Kidney (tissue), 2 donors: Measurements from ENCODE around the gene ZMPSTE24. TPM values are rescaled to one million over a fixed set of nuclear protein-coding genes. Genes with fewer than 3 reads are reported as not detected.

Experiments used
- polyA plus RNA-seq: library from polyadenylated mRNA; stranded (reverse); fragments of 350-450 nt; fragmentation: Illumina TruSeq; extraction: RNeasy Lipid Tissue Mini Kit (QIAGEN cat#74804); gene quantifications from one replicate; pipeline ENCODE4 v1.2.3, GENCODE V29; 2014; ENCODE audit warnings: low read depth, low replicate concordance; ENCODE audit not compliant: insufficient read depth
- total RNA-seq: library from RNA; stranded (reverse); fragmentation: NEBNext Ultra II Directional; extraction: Animal tissue kit (Norgen Biotek cat#: 25700); gene quantifications from one replicate; pipeline ENCODE4 v1.2.1, GENCODE V29; 2021
- donor health status: DM: yes; HTN: yes; CAD: no.

Gene ZMPSTE24
- total and polyA plus RNA-seq, 2 donors from 2014 or later, result 31.2 to 42.6 TPM

Other genes starting within 250 kb of the ZMPSTE24 start
- 328 TPM for gene CAP1, start 217.5 kb upstream of the ZMPSTE24 start, total RNA-seq
- gene CAP1, start 217.5 kb upstream of the ZMPSTE24 start, polyA plus RNA-seq, result 128 TPM
- 95.5 TPM for gene PPT1, start 161.0 kb upstream of the ZMPSTE24 start, total RNA-seq
- gene PPT1, start 161.0 kb upstream of the ZMPSTE24 start, polyA plus RNA-seq, result 110 TPM
- 15.8 TPM for gene RLF, start 96.8 kb upstream of the ZMPSTE24 start, total RNA-seq
- 3.5 TPM for gene RLF, start 96.8 kb upstream of the ZMPSTE24 start, polyA plus RNA-seq
- gene TMCO2, start 10.3 kb upstream of the ZMPSTE24 start, total RNA-seq, result not detected
- not detected for gene TMCO2, start 10.3 kb upstream of the ZMPSTE24 start, polyA plus RNA-seq
- 13.8 TPM for gene COL9A2, start 59.0 kb downstream of the ZMPSTE24 start, total RNA-seq
- gene COL9A2, start 59.0 kb downstream of the ZMPSTE24 start, polyA plus RNA-seq, result 16.6 TPM
- gene SMAP2, start 115.5 kb downstream of the ZMPSTE24 start, total RNA-seq, result 61.3 TPM
- gene SMAP2, start 115.5 kb downstream of the ZMPSTE24 start, polyA plus RNA-seq, result 17.9 TPM
- gene ZFP69B, start 192.2 kb downstream of the ZMPSTE24 start, total RNA-seq, result 2.1 TPM
- gene ZFP69B, start 192.2 kb downstream of the ZMPSTE24 start, polyA plus RNA-seq, result 0.62 TPM
- gene ZFP69, start 219.1 kb downstream of the ZMPSTE24 start, total RNA-seq, result 2.9 TPM
- gene ZFP69, start 219.1 kb downstream of the ZMPSTE24 start, polyA plus RNA-seq, result 2.7 TPM